ENCODE data around the gene COL9A1. TPM values are rescaled to one million over a fixed set of nuclear protein-coding genes. Genes with fewer than 3 reads are reported as not detected.

Gene COL9A1
- polyA plus RNA-seq, 3 donors: not detected

- H3K79me2 ChIP-seq (ENCODE audit: insufficient read depth, low read length): no peaks in the 10 kb centered on the region
- intact Hi-C loops (cut with micrococcal nuclease): no loop called here
- no peak overlapping the region for H3K4me3 ChIP-seq (replicated peaks in 1 of 3; ENCODE audit: low read depth in 2 of 3, low read length in 3 of 3)
- no peak for TF ChIP-seq CTCF (IDR thresholded peaks at IDR 0.05)
- no peak overlapping the region for H3K9ac ChIP-seq (ENCODE audit: insufficient read depth, low read length, poor library complexity, severe bottlenecking)
- H4K20me1 ChIP-seq (ENCODE audit: insufficient read depth, low read length): no peaks in the 10 kb centered on the region
- Mint-ChIP-seq H3K36me3 (no peaks in the 10 kb centered on the region), H3K4me1 (no peaks in the 10 kb centered on the region), H3K9me3 (peaks cover 0 to 11% (median 2%) of the 10 kb centered on the region in 7 donors), H3K27ac (no peak overlapping the region), H3K4me3 (no peak overlapping the region), H3K27me3 (ENCODE audit: low read depth in 3 of 3) (peaks cover 14 to 31% (median 15%) of the 10 kb centered on the region in 3 donors)
- no peaks in the 10 kb centered on the region for H3K36me3 ChIP-seq (replicated peaks in 1 of 2; ENCODE audit: control insufficient read depth in 1 of 2, insufficient read depth in 2 of 2, low read length in 2 of 2)
- no peak overlapping the region for H3K4me2 ChIP-seq (replicated peaks; ENCODE audit: extremely low read depth, low read length, poor library complexity, severe bottlenecking)
- no peak for DNase-seq
- H2AFZ ChIP-seq (ENCODE audit: insufficient read depth, low read depth, low read length, poor library complexity, severe bottlenecking): no peak overlapping the region
- no peaks in the 10 kb centered on the region for H3K4me1 ChIP-seq (ENCODE audit: control insufficient read depth in 1 of 2, insufficient read depth in 2 of 2, low read length in 2 of 2)
- H3K27ac ChIP-seq (ENCODE audit: low read depth in 1 of 2, low read length in 2 of 2): no peak overlapping the region
- peaks cover 0 to 12% of the 10 kb centered on the region in 2 donors for H3K27me3 ChIP-seq (ENCODE audit: control insufficient read depth in 2 of 2, insufficient read depth in 2 of 2, low read length in 2 of 2)
- 94% methylated on average over 2 of the region's 2 CpGs for WGBS (ENCODE audit: insufficient coverage)
- no peaks in the 10 kb centered on the region for H3K9me3 ChIP-seq (replicated peaks in 1 of 2; ENCODE audit: control insufficient read depth in 1 of 2, insufficient read depth in 1 of 2, low read length in 2 of 2)
These were observed 25.4 kb downstream of the COL9A1 start for GRCh38 chr6:70277470-70277869.

- Histone ChIP-seq H3K9ac (ENCODE audit: insufficient read depth, low read length, poor library complexity, severe bottlenecking) (no peak overlapping the region), H3K79me2 (ENCODE audit: insufficient read depth, low read length) (no peaks in the 10 kb centered on the region), H3K4me1 (ENCODE audit: control insufficient read depth in 1 of 2, insufficient read depth in 2 of 2, low read length in 2 of 2) (no peaks in the 10 kb centered on the region), H3K36me3 (replicated peaks in 1 of 2; ENCODE audit: control insufficient read depth in 1 of 2, insufficient read depth in 2 of 2, low read length in 2 of 2) (no peaks in the 10 kb centered on the region), H3K4me2 (replicated peaks; ENCODE audit: extremely low read depth, low read length, poor library complexity, severe bottlenecking) (no peak overlapping the region), H3K27ac (ENCODE audit: low read depth in 1 of 2, low read length in 2 of 2) (no peak overlapping the region), H3K9me3 (replicated peaks in 1 of 2; ENCODE audit: control insufficient read depth in 1 of 2, insufficient read depth in 1 of 2, low read length in 2 of 2) (no peaks in the 10 kb centered on the region), H4K20me1 (ENCODE audit: insufficient read depth, low read length) (no peaks in the 10 kb centered on the region), H3K4me3 (replicated peaks in 1 of 3; ENCODE audit: low read depth in 2 of 3, low read length in 3 of 3) (no peak overlapping the region), H2AFZ (ENCODE audit: insufficient read depth, low read depth, low read length, poor library complexity, severe bottlenecking) (no peak overlapping the region), H3K27me3 (ENCODE audit: control insufficient read depth in 2 of 2, insufficient read depth in 2 of 2, low read length in 2 of 2) (no peaks in the 10 kb centered on the region)
- no peak for DNase-seq
- Mint-ChIP-seq H3K27ac (no peak overlapping the region), H3K27me3 (ENCODE audit: low read depth in 3 of 3) (peaks cover 0 to 8% (median 2%) of the 10 kb centered on the region in 3 donors), H3K4me1 (no peaks in the 10 kb centered on the region), H3K4me3 (no peak overlapping the region), H3K36me3 (no peaks in the 10 kb centered on the region), H3K9me3 (peaks cover 0 to 2% (median 0%) of the 10 kb centered on the region in 7 donors)
- TF ChIP-seq CTCF (IDR thresholded peaks at IDR 0.05): no peak
- WGBS (ENCODE audit: insufficient coverage): 81% methylated on average over 3 of the region's 4 CpGs
- intact Hi-C loops (cut with micrococcal nuclease): no loop called here
These were observed 28.5 kb downstream of the COL9A1 start for GRCh38 chr6:70274338-70274737.

Measured in CD14-positive monocyte (primary cell).